ENCODE measurements around the gene ANKFY1.
"Not testable (repeated sequence)": the region's sequence is repeated elsewhere in the genome, so short reads cannot be mapped to it uniquely, and the experiment has no call there.

ANKFY1 gene

GRCh38 chr17:4143563-4144421 is 120.0 kb downstream of the ANKFY1 start:
- H3K79me2 ChIP-seq (ENCODE audit: control insufficient read depth, low read length): peaks cover 59% of the 10 kb centered on the region
- peaks cover 31% of the 10 kb centered on the region for H3K4me1 ChIP-seq (ENCODE audit: control insufficient read depth, low read length)
- H3K36me3 ChIP-seq (ENCODE audit: control insufficient read depth, low read length): peaks cover 27% of the 10 kb centered on the region
- peaks cover 16% of the 10 kb centered on the region for H4K20me1 ChIP-seq (ENCODE audit: control insufficient read depth, insufficient read depth, low read depth, low read length)
- 0 out of 2 replicates have a peak, but pooled peaks cover 3% of the 10 kb centered on the region for H3F3A ChIP-seq (ENCODE audit: control insufficient read depth, insufficient read depth)
- peak overlapping the region; percentile 89 for H3K4me2 ChIP-seq (ENCODE audit: low read length)
- peak overlapping the region; percentile 100 for H3K4me3 ChIP-seq (ENCODE audit: low read length)
- no peaks in the 10 kb centered on the region for H3K9me2 ChIP-seq (replicated peaks; ENCODE audit: control insufficient read depth, low read length)
- H3K27me3 ChIP-seq (ENCODE audit: control insufficient read depth, low read length): no peaks in the 10 kb centered on the region
- no peaks in the 10 kb centered on the region for H3K9me3 ChIP-seq (ENCODE audit: control insufficient read depth, insufficient read depth, low read length)
- H3K27ac ChIP-seq (ENCODE audit: low read depth, low read length): peak overlapping the region; percentile 89
- TF ChIP-seq CTCF (IDR thresholded peaks at IDR 0.05; ENCODE audit: low read depth, low read length, poor library complexity, severe bottlenecking): no peak
- no peak for TF ChIP-seq EZH2phosphoT487 (IDR thresholded peaks at IDR 0.05; ENCODE audit: borderline replicate concordance, low read length)

DNA sequence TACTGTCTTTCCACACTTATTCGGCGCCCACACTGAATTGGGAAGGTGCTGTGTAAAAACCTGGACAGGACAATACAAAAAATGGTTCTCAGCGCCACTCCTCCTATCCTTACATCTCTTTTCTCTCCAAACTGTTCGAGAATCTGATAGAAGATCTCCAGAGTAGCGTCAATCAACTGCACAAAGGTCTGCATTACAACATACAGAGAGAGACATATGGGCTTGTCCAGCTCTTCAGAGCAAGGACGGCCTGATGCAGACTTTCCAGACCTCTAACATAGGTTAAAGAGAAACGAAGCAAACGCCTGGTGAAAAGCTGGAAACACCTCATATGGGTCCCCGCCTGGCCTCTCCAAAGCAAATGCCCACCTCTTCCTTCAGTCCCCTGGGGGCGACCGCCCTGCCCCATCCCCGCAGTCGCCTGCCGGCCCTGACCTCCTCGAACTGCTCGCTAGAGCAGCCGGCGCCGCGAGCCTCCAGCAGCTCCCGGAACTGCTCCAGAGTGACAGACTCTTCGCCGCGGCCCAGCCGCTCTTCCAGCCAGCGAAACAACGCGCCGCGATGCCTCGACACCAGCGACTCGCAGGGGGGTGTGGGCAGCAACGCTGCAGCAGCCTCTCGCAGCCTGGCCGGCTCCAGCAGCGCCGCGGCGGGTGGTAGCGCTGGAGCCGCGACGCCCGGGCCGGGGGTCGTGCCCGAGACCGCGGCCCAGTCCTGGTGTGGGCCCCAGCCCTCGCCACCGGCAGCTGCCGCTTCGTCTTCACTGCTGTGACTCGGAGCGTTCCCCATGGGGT is 121.5 kb downstream of the ANKFY1 start:
- H3K27ac ChIP-seq (ENCODE audit: low read depth, low read length): peak overlapping the region; percentile 24; the same call in 1 of the 2 replicates
- no peaks in the 10 kb centered on the region for H3K9me3 ChIP-seq (ENCODE audit: control insufficient read depth, insufficient read depth, low read length)
- peak overlapping the region; percentile 100 for H3K4me3 ChIP-seq (ENCODE audit: low read length)
- H3K9me2 ChIP-seq (replicated peaks; ENCODE audit: control insufficient read depth, low read length): no peaks in the 10 kb centered on the region
- no peaks in the 10 kb centered on the region for H3K27me3 ChIP-seq (ENCODE audit: control insufficient read depth, low read length)
- peak overlapping the region; percentile 89 for H3K4me2 ChIP-seq (ENCODE audit: low read length)
- H3K79me2 ChIP-seq (ENCODE audit: control insufficient read depth, low read length): peaks cover 73% of the 10 kb centered on the region
- H3K36me3 ChIP-seq (ENCODE audit: control insufficient read depth, low read length): peaks cover 30% of the 10 kb centered on the region
- H3F3A ChIP-seq (ENCODE audit: control insufficient read depth, insufficient read depth): 0 out of 2 replicates have a peak, but pooled peaks cover 3% of the 10 kb centered on the region
- H4K20me1 ChIP-seq (ENCODE audit: control insufficient read depth, insufficient read depth, low read depth, low read length): peaks cover 16% of the 10 kb centered on the region
- H3K4me1 ChIP-seq (ENCODE audit: control insufficient read depth, low read length): peaks cover 31% of the 10 kb centered on the region
- TF ChIP-seq EZH2phosphoT487 (IDR thresholded peaks at IDR 0.05; ENCODE audit: borderline replicate concordance, low read length): no peak
- TF ChIP-seq CTCF (IDR thresholded peaks at IDR 0.05; ENCODE audit: low read depth, low read length, poor library complexity, severe bottlenecking): no peak

DNA sequence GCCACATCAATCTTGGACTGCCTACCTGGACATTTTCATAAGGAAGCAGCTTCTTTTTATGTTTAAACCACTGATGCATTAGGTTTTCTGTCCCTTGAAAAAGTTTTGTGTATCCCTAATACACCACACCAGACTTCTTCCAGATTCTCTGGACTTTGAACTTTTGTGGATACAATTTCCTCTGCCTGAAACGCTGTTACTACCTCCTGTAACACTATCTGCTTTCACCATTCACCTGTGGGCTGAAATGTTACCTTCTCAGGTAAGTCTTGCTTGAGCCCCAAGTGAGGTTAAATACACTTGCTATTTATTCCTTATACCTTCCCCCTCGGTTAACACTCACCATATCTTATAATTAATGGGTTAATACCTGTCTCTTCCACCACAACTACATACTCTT is 123.7 kb downstream of the ANKFY1 start:
- TF ChIP-seq CTCF (IDR thresholded peaks at IDR 0.05; ENCODE audit: low read depth, low read length, poor library complexity, severe bottlenecking) (no peak), EZH2phosphoT487 (IDR thresholded peaks at IDR 0.05; ENCODE audit: borderline replicate concordance, low read length) (no peak)
- H3K27me3 ChIP-seq (ENCODE audit: control insufficient read depth, low read length): no peaks in the 10 kb centered on the region
- H3K79me2 ChIP-seq (ENCODE audit: control insufficient read depth, low read length): peaks cover 90% of the 10 kb centered on the region
- no peak overlapping the region for H3K4me3 ChIP-seq (ENCODE audit: low read length)
- H3K36me3 ChIP-seq (ENCODE audit: control insufficient read depth, low read length): peaks cover 37% of the 10 kb centered on the region
- no peak overlapping the region for H3K27ac ChIP-seq (ENCODE audit: low read depth, low read length)
- 0 out of 2 replicates have a peak, but pooled peaks cover 1% of the 10 kb centered on the region for H3F3A ChIP-seq (ENCODE audit: control insufficient read depth, insufficient read depth)
- H3K9me3 ChIP-seq (ENCODE audit: control insufficient read depth, insufficient read depth, low read length): no peaks in the 10 kb centered on the region
- no peak overlapping the region for H3K4me2 ChIP-seq (ENCODE audit: low read length)
- no peaks in the 10 kb centered on the region for H3K9me2 ChIP-seq (replicated peaks; ENCODE audit: control insufficient read depth, low read length)
- H3K4me1 ChIP-seq (ENCODE audit: control insufficient read depth, low read length): peaks cover 30% of the 10 kb centered on the region
- peaks cover 20% of the 10 kb centered on the region for H4K20me1 ChIP-seq (ENCODE audit: control insufficient read depth, insufficient read depth, low read depth, low read length)

DNA sequence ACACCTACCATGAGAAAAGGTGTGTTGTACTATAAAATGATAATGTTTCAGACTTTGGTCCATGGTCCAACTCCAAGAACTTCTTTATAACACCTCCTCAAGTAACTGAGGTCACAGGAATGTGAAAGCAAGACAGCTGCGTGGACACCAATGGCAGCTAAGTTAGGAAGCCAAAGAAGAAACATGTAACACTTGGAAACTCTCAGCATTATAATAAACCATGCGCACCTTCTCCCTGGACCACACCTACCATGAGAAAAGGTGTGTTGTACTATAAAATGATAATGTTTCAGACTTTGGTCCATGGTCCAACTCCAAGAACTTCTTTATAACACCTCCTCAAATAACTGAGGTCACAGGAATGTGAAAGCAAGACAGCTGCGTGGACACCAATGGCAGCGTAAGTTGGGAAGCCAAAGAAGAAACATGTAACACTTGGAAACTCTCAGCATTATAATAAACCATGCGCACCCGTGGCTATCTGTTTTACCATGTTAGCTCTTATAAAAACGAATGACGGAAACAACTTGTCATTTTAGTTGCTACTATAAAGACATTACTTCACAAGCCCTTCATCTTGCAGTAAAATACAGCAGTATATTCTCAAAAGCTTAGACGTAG is 124.8 kb downstream of the ANKFY1 start:
- not testable (repeated sequence) for H3K4me2 ChIP-seq (ENCODE audit: low read length); H3K4me3 ChIP-seq (ENCODE audit: low read length); H3K9me3 ChIP-seq (ENCODE audit: control insufficient read depth, insufficient read depth, low read length); H3K27me3 ChIP-seq (ENCODE audit: control insufficient read depth, low read length); H3F3A ChIP-seq (ENCODE audit: control insufficient read depth, insufficient read depth); H3K27ac ChIP-seq (ENCODE audit: low read depth, low read length); H3K9me2 ChIP-seq (replicated peaks; ENCODE audit: control insufficient read depth, low read length)
- Histone ChIP-seq H3K79me2 (ENCODE audit: control insufficient read depth, low read length) (peaks cover 90% of the 10 kb centered on the region), H3K4me1 (ENCODE audit: control insufficient read depth, low read length) (peaks cover 20% of the 10 kb centered on the region), H4K20me1 (ENCODE audit: control insufficient read depth, insufficient read depth, low read depth, low read length) (peaks cover 20% of the 10 kb centered on the region), H3K36me3 (ENCODE audit: control insufficient read depth, low read length) (peaks cover 34% of the 10 kb centered on the region)

All from DOHH2 (cell line).